ENCODE measurements around the gene WDR62. TPM values are rescaled to one million over a fixed set of nuclear protein-coding genes. Genes with fewer than 3 reads are reported as not detected.

WDR62 gene
- polyA plus RNA-seq, 1 donor (not counting 4 experiments of a cell fraction or from before 2014, with no cell fraction given), result 2.3 TPM

GRCh38 chr19:36101550-36102327 lies 47.0 kb downstream of the WDR62 start:
- Histone ChIP-seq H3K27me3 (ENCODE audit: control insufficient read depth, extremely low read depth, insufficient read depth, low read length) (no peaks in the 10 kb centered on the region), H3K4me3 (ENCODE audit: control insufficient read depth in 2 of 3, extremely low read depth in 1 of 3, insufficient read depth in 2 of 3, low read depth in 1 of 3, low read length in 3 of 3) (no peak overlapping the region), H2AFZ (ENCODE audit: control insufficient read depth, low read length) (peak overlapping the region; percentile 80), H3K9ac (ENCODE audit: control insufficient read depth, extremely low read depth, insufficient read depth, low read length) (peak overlapping the region; percentile 28), H3K36me3 (ENCODE audit: control insufficient read depth in 2 of 2, extremely low read depth in 1 of 2, insufficient read depth in 2 of 2, low read length in 2 of 2) (peaks cover 0 to 21% of the 10 kb centered on the region in 2 experiments), H3K27ac (ENCODE audit: control insufficient read depth, insufficient read depth, low read length) (peak overlapping the region; percentile 20), H3K4me2 (ENCODE audit: control insufficient read depth, extremely low read depth, insufficient read depth, low read depth, low read length) (peak overlapping the region; percentile 45), H3K9me1 (ENCODE audit: control insufficient read depth, extremely low read depth, insufficient read depth, low read length) (no peaks in the 10 kb centered on the region), H4K20me1 (ENCODE audit: control insufficient read depth, extremely low read depth, insufficient read depth, low read length) (no peaks in the 10 kb centered on the region), H3K79me2 (ENCODE audit: control insufficient read depth, insufficient read depth, low read length) (no peaks in the 10 kb centered on the region), H3K4me1 (ENCODE audit: control insufficient read depth, extremely low read depth, insufficient read depth, low read length) (peaks cover 23% of the 10 kb centered on the region), H3K9me3 (ENCODE audit: control insufficient read depth, low read depth, low read length) (no peaks in the 10 kb centered on the region)
- TF ChIP-seq, protein P1, sequence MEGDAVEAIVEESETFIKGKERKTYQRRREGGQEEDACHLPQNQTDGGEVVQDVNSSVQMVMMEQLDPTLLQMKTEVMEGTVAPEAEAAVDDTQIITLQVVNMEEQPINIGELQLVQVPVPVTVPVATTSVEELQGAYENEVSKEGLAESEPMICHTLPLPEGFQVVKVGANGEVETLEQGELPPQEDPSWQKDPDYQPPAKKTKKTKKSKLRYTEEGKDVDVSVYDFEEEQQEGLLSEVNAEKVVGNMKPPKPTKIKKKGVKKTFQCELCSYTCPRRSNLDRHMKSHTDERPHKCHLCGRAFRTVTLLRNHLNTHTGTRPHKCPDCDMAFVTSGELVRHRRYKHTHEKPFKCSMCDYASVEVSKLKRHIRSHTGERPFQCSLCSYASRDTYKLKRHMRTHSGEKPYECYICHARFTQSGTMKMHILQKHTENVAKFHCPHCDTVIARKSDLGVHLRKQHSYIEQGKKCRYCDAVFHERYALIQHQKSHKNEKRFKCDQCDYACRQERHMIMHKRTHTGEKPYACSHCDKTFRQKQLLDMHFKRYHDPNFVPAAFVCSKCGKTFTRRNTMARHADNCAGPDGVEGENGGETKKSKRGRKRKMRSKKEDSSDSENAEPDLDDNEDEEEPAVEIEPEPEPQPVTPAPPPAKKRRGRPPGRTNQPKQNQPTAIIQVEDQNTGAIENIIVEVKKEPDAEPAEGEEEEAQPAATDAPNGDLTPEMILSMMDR (optimal IDR thresholded peaks at IDR 0.05 in 1 of 3, IDR thresholded peaks at IDR 0.05 in 1 of 3, conservative IDR thresholded peaks at IDR 0.05 in 1 of 3; ENCODE audit: extremely low read depth in 1 of 3, insufficient read depth in 2 of 3, low read length in 3 of 3), result no peak
- TF ChIP-seq EZH2 (IDR thresholded peaks at IDR 0.05; ENCODE audit: low read length), result no peak
- FAIRE-seq, result peak; percentile 79
- DNase-seq (ENCODE audit: low read depth, low spot score), result peak; percentile 59
- dilution Hi-C loops (cut with MboI; ENCODE audit: extremely low pct_ligation_motif_present, low sequenced_read_pairs), result no loop called here

- Histone ChIP-seq H3K4me3 (ENCODE audit: control insufficient read depth in 2 of 3, extremely low read depth in 1 of 3, insufficient read depth in 2 of 3, low read depth in 1 of 3, low read length in 3 of 3) (no peak overlapping the region), H3K9me3 (ENCODE audit: control insufficient read depth, low read depth, low read length) (no peaks in the 10 kb centered on the region), H4K20me1 (ENCODE audit: control insufficient read depth, extremely low read depth, insufficient read depth, low read length) (no peaks in the 10 kb centered on the region), H3K79me2 (ENCODE audit: control insufficient read depth, insufficient read depth, low read length) (no peaks in the 10 kb centered on the region), H3K27ac (ENCODE audit: control insufficient read depth, insufficient read depth, low read length) (no peak overlapping the region), H3K9me1 (ENCODE audit: control insufficient read depth, extremely low read depth, insufficient read depth, low read length) (no peaks in the 10 kb centered on the region), H3K36me3 (ENCODE audit: control insufficient read depth in 2 of 2, extremely low read depth in 1 of 2, insufficient read depth in 2 of 2, low read length in 2 of 2) (peaks cover 0 to 19% of the 10 kb centered on the region in 2 experiments), H3K4me1 (ENCODE audit: control insufficient read depth, extremely low read depth, insufficient read depth, low read length) (peaks cover 23% of the 10 kb centered on the region), H3K9ac (ENCODE audit: control insufficient read depth, extremely low read depth, insufficient read depth, low read length) (no peak overlapping the region), H3K4me2 (ENCODE audit: control insufficient read depth, extremely low read depth, insufficient read depth, low read depth, low read length) (no peak overlapping the region), H2AFZ (ENCODE audit: control insufficient read depth, low read length) (no peak overlapping the region), H3K27me3 (ENCODE audit: control insufficient read depth, extremely low read depth, insufficient read depth, low read length) (no peaks in the 10 kb centered on the region)
- DNase-seq (ENCODE audit: low read depth, low spot score), result no peak
- no peak for FAIRE-seq
- dilution Hi-C loops (cut with MboI; ENCODE audit: extremely low pct_ligation_motif_present, low sequenced_read_pairs), result no loop called here
- TF ChIP-seq, protein P1 (optimal IDR thresholded peaks at IDR 0.05 in 1 of 3, IDR thresholded peaks at IDR 0.05 in 1 of 3, conservative IDR thresholded peaks at IDR 0.05 in 1 of 3; ENCODE audit: extremely low read depth in 1 of 3, insufficient read depth in 2 of 3, low read length in 3 of 3), result no peak
- no peak for TF ChIP-seq EZH2 (IDR thresholded peaks at IDR 0.05; ENCODE audit: low read length)
These were observed 48.4 kb downstream of the WDR62 start for GRCh38 chr19:36103040-36103626.
